LoVo (cell line): ENCODE data around the gene HAO1.
"Not testable (repeated sequence)": the region's sequence is repeated elsewhere in the genome, so short reads cannot be mapped to it uniquely, and the experiment has no call there.

Experiments used
- DNase-seq: peaks from one replicate; pipeline ENCODE4 v3.0.0-alpha.2; 2016; ENCODE audit warnings: low spot score

Gene HAO1

GRCh38 chr20:7940341-7940740 lies at the start of gene HAO1:
HAO1 (minus strand) TSS chr20:7940458; CDS start chr20:7940422, 36 bp downstream.
- DNase-seq = no peak

DNA sequence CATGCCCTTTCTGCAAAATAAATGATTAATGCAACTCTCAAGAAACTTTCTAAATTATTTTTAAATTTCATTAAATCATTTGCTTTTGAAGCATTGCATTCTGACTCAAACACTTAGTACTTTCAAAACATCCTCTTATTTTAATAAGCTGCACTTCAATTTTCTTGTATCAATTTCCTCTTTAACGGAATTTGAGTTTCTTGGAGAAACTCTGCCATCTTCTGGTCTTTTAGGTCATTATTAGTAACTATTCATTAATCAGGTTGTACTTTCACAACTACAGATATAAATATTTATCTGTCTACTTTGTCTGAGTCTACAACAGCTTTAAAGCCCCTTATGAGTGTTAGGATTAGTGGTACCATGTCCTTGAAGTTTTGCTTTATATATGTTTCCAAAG lies 49.1 kb upstream of the HAO1 start:
- no peak for DNase-seq

- no peak for DNase-seq
Measured at GRCh38 chr20:7985916-7986315, 45.7 kb upstream of the HAO1 start.

GRCh38 chr20:7984192-7984591 lies 43.9 kb upstream of the HAO1 start:
- no peak for DNase-seq

GRCh38 chr20:7981374-7981773 lies 41.1 kb upstream of the HAO1 start:
- DNase-seq = no peak

- no peak for DNase-seq
Measured at GRCh38 chr20:7980332-7981046, 40.2 kb upstream of the HAO1 start.

- no peak for DNase-seq
Measured at GRCh38 chr20:7977709-7978108, 37.5 kb upstream of the HAO1 start.

- DNase-seq = no peak
Measured at GRCh38 chr20:7975851-7976414, 35.7 kb upstream of the HAO1 start.

DNA sequence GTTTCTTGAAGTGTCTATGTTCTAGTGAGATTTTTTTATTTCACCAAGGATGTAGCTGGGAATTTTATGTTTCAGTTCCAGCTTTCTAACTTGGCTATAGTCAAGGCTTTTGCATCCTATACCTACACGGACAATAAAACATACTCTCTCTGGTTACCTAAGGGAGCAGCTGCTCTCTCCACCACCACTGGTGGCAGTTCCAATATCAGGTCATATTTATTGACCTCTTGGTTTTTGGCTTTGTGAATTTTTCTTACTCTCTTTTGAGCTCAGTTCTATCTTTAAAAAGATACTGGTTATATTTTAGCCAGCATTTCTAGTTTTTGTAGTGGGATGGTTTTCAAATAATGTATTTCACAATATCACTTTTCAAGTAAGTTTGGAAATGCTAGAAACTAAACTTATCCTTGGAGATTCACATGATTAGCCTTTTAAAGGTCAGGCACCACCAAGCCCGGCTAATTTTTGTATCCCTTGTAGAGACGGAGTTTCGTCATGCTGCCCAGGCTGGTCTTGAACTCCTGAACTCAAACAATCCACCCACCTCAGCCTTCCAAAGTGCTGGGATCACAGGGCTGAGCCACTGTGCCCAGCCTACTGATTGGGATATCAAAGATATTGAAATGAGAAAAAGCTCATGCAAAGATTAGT lies 34.7 kb upstream of the HAO1 start:
- DNase-seq = no peak

GRCh38 chr20:7971536-7972280 lies 31.4 kb upstream of the HAO1 start:
- DNase-seq = no peak

DNA sequence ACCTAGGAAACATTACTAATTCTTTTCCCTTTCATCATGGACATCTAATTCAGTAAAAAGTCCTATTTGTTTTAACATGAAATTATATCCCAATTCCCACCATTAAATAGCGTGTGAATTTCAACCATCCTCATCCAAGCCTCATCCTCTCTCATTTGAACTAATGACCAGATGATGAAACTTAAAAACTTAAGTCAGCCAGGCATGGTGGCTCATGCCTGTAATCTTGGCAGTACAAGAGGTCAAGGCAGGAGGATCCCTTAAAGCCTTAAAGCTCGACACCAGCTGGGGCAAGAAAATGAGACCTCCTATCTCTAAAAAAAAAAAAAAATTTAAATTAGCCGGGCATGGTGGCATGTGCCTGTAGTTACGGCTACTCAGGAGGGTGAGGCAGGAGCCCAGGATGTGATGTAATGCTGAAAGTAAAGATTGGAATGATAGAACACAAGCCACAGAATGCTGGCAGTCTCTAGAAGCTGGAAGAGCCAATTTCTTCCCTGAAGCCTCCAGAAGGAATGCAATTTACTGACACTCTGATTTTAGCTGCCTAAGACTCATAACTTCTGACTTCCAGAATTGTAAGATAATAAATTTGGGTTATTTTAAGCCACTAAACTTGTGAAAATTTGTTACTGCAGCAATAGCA lies 27.1 kb upstream of the HAO1 start:
- no peak for DNase-seq

DNA sequence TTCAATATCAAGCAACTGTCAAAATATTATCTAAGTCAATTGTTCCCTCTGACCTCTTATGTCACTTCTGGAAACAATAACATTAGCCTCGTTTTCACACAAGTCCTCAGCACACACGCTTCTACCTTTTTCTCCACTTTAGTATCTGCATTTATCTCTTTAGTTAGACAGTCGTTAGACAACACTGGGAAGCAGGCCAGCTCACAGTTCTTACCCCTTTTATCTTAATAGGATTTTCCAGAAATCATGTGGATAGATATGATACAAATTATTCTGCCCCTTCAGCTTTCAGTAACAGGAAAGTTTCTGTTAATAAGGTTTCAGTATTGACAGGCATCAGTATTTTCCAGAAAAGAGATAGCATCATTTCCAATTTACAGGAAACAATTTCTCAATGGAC lies 25.9 kb upstream of the HAO1 start:
- DNase-seq = no peak

GRCh38 chr20:7959484-7959883 lies 19.2 kb upstream of the HAO1 start:
- no peak for DNase-seq

DNA sequence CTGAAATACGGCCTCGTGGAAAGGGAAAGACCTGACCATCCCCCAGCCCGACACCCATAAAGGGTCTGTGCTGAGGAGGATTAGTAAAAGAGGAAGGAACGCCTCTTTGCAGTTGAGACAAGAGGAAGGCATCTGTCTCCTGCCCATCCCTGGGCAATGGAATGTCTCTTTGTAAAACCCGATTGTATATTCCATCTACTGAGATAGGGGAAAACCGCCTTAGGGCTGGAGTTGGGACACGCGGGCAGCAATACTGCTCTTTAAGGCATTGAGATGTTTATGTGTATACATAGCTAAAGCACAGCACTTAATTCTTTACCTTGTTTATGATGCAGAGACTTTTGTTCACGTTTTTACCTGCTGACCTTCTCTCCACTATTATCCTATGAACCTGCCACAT lies 16.3 kb upstream of the HAO1 start:
- DNase-seq = not testable (repeated sequence)

GRCh38 chr20:7950387-7950786 lies 10.1 kb upstream of the HAO1 start:
- DNase-seq = no peak

DNA sequence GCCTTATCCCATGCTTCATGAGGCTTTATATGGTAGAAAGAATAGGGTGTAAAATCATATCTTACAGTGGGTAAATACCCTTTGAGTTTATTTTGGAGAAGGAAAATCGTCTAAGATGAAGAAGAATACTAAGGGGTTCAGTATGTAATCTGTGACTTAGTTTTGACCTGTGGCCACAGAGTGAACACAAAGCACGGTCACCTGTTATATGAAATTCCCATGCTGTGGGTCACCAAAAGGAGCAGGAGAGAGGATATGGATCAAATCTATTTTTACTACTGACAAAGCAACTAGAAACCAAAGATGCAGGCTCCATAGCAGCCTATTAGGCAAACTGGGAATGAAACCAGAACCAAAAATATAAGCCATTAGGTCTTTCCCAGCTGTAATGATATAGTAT lies 3.6 kb upstream of the HAO1 start:
- no peak for DNase-seq

DNA sequence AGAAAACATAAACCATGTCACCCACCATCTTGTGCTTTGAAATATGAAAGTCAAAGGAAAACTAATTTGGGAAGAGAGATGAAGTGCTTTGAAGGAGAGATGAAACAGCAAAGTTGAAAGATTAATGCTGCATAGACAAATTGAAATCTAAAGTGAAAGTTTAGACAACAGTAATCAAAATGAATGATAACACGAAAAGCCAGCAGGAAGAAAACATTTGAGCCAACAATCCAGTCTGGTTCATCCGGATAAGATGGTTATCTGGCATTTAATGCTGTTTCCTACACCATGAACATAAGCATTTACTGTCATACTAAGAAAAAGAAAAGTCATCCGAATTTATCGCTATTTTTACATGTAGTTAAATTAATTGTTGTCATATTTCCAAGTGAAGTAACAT lies 595 bp downstream of the HAO1 start:
- DNase-seq = no peak

DNA sequence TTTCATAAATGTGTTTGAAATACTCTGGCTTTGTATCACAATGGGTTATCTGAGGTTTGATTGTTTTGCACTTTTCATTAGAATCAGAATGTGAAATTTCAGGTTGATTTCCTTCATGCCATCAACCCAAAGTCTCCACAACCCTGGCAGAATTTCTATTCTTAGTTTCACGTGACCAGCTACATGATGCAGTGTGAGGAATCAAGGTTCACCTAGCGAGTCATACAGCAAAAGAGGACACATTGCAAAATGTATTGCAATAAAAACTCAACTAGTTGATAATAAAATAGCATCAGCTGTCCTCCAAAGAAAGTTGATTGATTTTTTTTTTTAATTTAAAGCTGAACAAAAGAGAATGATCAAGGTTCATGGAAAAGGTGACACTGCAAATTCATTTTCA lies 2.2 kb downstream of the HAO1 start:
- no peak for DNase-seq

GRCh38 chr20:7937328-7937727 lies 2.9 kb downstream of the HAO1 start:
- no peak for DNase-seq

GRCh38 chr20:7935027-7935551 lies 5.2 kb downstream of the HAO1 start:
- DNase-seq = no peak

GRCh38 chr20:7933346-7933745 lies 6.9 kb downstream of the HAO1 start:
- DNase-seq = no peak

DNA sequence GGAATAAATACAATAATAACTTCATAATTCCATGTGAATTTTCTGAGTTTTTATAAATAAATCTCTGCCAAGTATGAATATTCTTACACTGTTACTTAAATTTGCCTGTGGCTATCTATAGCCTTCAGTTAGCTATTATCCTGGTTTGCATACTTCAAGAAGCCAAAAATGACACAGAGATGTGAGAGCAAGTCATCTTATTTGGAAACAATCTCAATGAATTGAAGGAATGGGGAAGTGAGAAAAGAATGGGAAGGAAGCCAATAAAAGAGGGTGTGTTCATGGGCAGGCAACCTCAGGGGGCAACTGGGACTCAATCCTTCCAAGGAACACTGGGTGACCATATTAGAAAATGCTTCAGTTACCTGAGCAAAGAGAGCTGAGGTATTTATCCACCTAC lies 9.9 kb downstream of the HAO1 start:
- DNase-seq = no peak
